Neural progenitor cell (in vitro differentiated cells): ENCODE results near the gene CNTN2. TPM values are rescaled to one million over a fixed set of nuclear protein-coding genes. Genes with fewer than 3 reads are reported as not detected.

ENCODE experiments used
- DNase-seq: peaks from one replicate; pipeline ENCODE4 v3.0.0-alpha.2; 2016; ENCODE audit warnings: low spot score
- H2AFZ ChIP-seq: fragments of 200-600 bp; sonication (generic); replicated peaks from 2 replicates; pipeline ENCODE4 v1.6.1; 2016; ENCODE audit warnings: antibody characterized with exemption
- H3F3A ChIP-seq: fragments of 200-600 bp; sonication (generic); 2 replicates; pipeline ENCODE4 v1.6.1; 2016; ENCODE audit warnings: antibody characterized with exemption, low read depth
- H3K27ac ChIP-seq: fragments of 200-600 bp; sonication (generic); 2 replicates; pipeline ENCODE4 v1.5.1; 2016; ENCODE audit warnings: mild to moderate bottlenecking
- H3K27me3 ChIP-seq: fragments of 200-600 bp; sonication (generic); 2 replicates; pipeline ENCODE4 v1.6.1; 2016; ENCODE audit warnings: mild to moderate bottlenecking, moderate library complexity
- H3K36me3 ChIP-seq: fragments of 200-600 bp; sonication (generic); 2 replicates; pipeline ENCODE4 v1.5.1; 2016
- H3K4me1 ChIP-seq: fragments of 200-600 bp; sonication (generic); 2 replicates; pipeline ENCODE4 v1.6.1; 2016; ENCODE audit warnings: mixed run types
- H3K4me2 ChIP-seq: fragments of 200-600 bp; sonication (generic); 2 replicates; pipeline ENCODE4 v1.6.1; 2016
- H3K4me3 ChIP-seq: fragments of 200-600 bp; sonication (generic); 2 replicates; pipeline ENCODE4 v1.5.1; 2016
- H3K79me2 ChIP-seq: fragments of 200-600 bp; sonication (generic); 2 replicates; pipeline ENCODE4 v1.6.1; 2016; ENCODE audit warnings: low read depth
- H3K9ac ChIP-seq: fragments of 200-600 bp; sonication (generic); 2 replicates; pipeline ENCODE4 v1.6.1; 2016
- H3K9me3 ChIP-seq: fragments of 200-600 bp; sonication (generic); 2 replicates; pipeline ENCODE4 v1.5.1; 2016; ENCODE audit warnings: low read depth
- H4K20me1 ChIP-seq: fragments of 200-600 bp; sonication (generic); 2 replicates; pipeline ENCODE4 v1.6.1; 2016; ENCODE audit warnings: low read depth
- H3K27ac Mint-ChIP-seq: 3 replicates; pipeline ENCODE4 v1.8.0; 2021; ENCODE audit warnings: mixed read lengths
- H3K27me3 Mint-ChIP-seq: 2 replicates; pipeline ENCODE4 v1.8.0; 2022; ENCODE audit warnings: low read depth, mild to moderate bottlenecking, inconsistent platforms, moderate library complexity, mixed read lengths; ENCODE audit not compliant: insufficient read depth
- H3K36me3 Mint-ChIP-seq: 3 replicates; pipeline ENCODE4 v1.8.0; 2021; ENCODE audit warnings: mixed read lengths
- H3K4me1 Mint-ChIP-seq: 3 replicates; pipeline ENCODE4 v1.8.0; 2021; ENCODE audit warnings: mixed read lengths
- H3K4me3 Mint-ChIP-seq: 3 replicates; pipeline ENCODE4 v1.8.0; 2021; ENCODE audit warnings: mild to moderate bottlenecking, moderate library complexity, mixed read lengths
- H3K9me3 Mint-ChIP-seq: 3 replicates; pipeline ENCODE4 v1.8.0; 2020; ENCODE audit warnings: mixed read lengths
- EZH2 ChIP-seq: fragments of 200-600 bp; sonication (generic); IDR thresholded peaks from 2 replicates; pipeline ENCODE4 v1.6.1; 2017; ENCODE audit warnings: antibody characterized with exemption, mild to moderate bottlenecking, moderate library complexity
- EZH2phosphoT487 ChIP-seq: fragments of 200-600 bp; sonication (generic); IDR thresholded peaks from 2 replicates; pipeline ENCODE4 v1.6.1; 2017; ENCODE audit warnings: antibody characterized with exemption
- total RNA-seq: library from RNA; depleted of rRNA; stranded (reverse); fragments of >200 nt; gene quantifications from 2 replicates; pipeline ENCODE4 v1.2.3, GENCODE V29; 2015; ENCODE audit warnings: low replicate concordance
- TF ChIP-seq, protein P1 (sequence below): fragments of 200-600 bp; sonication (generic); IDR thresholded peaks from 2 replicates; pipeline ENCODE4 v1.5.1; 2017; ENCODE audit warnings: antibody characterized with exemption, mild to moderate bottlenecking

The CNTN2 gene
- total RNA-seq, 1 donor from 2014 or later, result 8.4 TPM

DNA sequence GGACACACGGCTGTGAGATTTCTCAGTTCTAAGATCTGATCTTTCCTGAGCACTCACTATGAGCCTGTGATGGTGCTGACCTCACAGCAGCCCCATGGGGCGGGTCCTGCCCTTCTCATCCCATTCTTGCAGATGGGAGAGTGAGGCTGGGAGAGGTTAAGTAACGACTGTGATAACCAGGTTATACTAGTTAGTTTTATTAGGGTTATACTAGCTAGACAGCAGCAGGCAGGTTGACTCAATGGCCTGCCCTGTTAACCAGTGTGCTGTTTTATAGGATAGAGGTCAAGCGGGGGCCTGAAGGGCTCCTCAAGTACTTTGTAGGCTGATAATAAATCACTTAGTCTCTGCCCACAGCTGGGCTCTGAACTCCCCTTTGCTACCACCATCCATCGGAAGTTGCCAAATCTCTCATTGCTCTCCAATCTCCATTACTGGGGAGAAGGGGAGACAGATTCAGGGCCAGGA lies 4.8 kb downstream of the CNTN2 start:
- Mint-ChIP-seq H3K27ac (no peak overlapping the region), H3K27me3 (peaks cover 30% of the 10 kb centered on the region), H3K4me1 (peaks cover 31% of the 10 kb centered on the region), H3K9me3 (no peaks in the 10 kb centered on the region), H3K4me3 (no peak overlapping the region), H3K36me3 (no peaks in the 10 kb centered on the region)
- Histone ChIP-seq H2AFZ (no peak overlapping the region), H3K4me2 (no peak overlapping the region), H3K79me2 (peaks cover 6% of the 10 kb centered on the region), H3K4me3 (no peak overlapping the region), H3F3A (peaks cover 3% of the 10 kb centered on the region), H3K4me1 (peaks cover 46% of the 10 kb centered on the region), H3K27me3 (peaks cover 11% of the 10 kb centered on the region), H4K20me1 (peaks cover 10% of the 10 kb centered on the region), H3K36me3 (no peaks in the 10 kb centered on the region), H3K27ac (no peak overlapping the region), H3K9me3 (no peaks in the 10 kb centered on the region), H3K9ac (no peak overlapping the region)
- no peak for DNase-seq
- TF ChIP-seq EZH2, result no peak
- TF ChIP-seq EZH2phosphoT487, result no peak
- TF ChIP-seq, protein P1, sequence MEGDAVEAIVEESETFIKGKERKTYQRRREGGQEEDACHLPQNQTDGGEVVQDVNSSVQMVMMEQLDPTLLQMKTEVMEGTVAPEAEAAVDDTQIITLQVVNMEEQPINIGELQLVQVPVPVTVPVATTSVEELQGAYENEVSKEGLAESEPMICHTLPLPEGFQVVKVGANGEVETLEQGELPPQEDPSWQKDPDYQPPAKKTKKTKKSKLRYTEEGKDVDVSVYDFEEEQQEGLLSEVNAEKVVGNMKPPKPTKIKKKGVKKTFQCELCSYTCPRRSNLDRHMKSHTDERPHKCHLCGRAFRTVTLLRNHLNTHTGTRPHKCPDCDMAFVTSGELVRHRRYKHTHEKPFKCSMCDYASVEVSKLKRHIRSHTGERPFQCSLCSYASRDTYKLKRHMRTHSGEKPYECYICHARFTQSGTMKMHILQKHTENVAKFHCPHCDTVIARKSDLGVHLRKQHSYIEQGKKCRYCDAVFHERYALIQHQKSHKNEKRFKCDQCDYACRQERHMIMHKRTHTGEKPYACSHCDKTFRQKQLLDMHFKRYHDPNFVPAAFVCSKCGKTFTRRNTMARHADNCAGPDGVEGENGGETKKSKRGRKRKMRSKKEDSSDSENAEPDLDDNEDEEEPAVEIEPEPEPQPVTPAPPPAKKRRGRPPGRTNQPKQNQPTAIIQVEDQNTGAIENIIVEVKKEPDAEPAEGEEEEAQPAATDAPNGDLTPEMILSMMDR, result no peak

DNA sequence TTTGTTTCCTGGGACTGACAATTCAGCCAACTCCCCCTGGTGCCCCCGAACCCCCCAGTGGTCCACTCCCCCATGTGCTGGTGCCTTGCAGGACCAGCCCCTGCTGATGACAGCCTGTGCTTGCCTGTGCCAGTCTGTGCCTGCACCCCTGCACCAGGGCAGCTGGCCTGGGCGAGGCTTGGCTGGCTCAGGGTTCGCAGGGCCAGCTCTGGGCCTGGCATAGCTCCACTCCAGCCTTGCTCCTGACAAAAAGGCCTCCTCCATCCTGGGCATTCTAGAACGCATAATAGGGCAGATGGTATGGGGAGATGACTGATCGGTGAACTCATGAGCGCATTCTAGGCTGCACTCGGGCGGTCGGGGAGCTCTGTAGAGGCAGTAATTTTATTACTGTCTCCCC lies 5.4 kb downstream of the CNTN2 start:
- TF ChIP-seq EZH2 (no peak), EZH2phosphoT487 (no peak)
- TF ChIP-seq, protein P1, result no peak
- peaks cover 10% of the 10 kb centered on the region for H4K20me1 ChIP-seq
- Mint-ChIP-seq H3K36me3 (no peaks in the 10 kb centered on the region), H3K4me3 (no peak overlapping the region), H3K27ac (no peak overlapping the region), H3K27me3 (peaks cover 30% of the 10 kb centered on the region), H3K9me3 (no peaks in the 10 kb centered on the region), H3K4me1 (peaks cover 35% of the 10 kb centered on the region)
- H3K9ac ChIP-seq, result no peak overlapping the region
- H3K4me3 ChIP-seq, result no peak overlapping the region
- peaks cover 4% of the 10 kb centered on the region for H3K79me2 ChIP-seq
- H3K36me3 ChIP-seq, result no peaks in the 10 kb centered on the region
- DNase-seq, result no peak
- H3K4me1 ChIP-seq, result peaks cover 45% of the 10 kb centered on the region
- H3K9me3 ChIP-seq, result no peaks in the 10 kb centered on the region
- no peak overlapping the region for H2AFZ ChIP-seq
- H3F3A ChIP-seq, result peaks cover 3% of the 10 kb centered on the region
- H3K4me2 ChIP-seq, result no peak overlapping the region
- H3K27ac ChIP-seq, result no peak overlapping the region
- peaks cover 8% of the 10 kb centered on the region for H3K27me3 ChIP-seq

DNA sequence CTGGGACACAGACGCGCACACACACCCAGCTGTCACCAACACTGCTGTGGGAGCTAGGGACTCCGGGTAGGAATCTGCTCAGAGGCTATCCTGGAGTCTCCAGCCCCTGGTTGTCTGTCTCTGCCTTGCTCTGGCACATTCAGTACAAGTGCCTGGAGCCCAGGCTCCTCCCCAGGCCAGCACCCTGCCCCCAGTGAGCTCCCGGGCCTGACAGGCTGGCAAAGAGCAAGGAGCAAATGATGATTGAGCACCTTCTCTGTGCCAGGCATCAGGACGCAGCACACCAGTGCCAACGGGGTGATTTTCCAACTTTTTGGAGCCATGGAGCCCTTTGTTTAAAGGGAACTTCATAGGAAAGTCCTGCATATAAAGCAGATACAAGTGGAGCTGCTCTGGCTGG lies 6.5 kb downstream of the CNTN2 start:
- Histone ChIP-seq H3K4me1 (peaks cover 42% of the 10 kb centered on the region), H3K36me3 (no peaks in the 10 kb centered on the region), H3K27me3 (peaks cover 4% of the 10 kb centered on the region), H3K4me3 (no peak overlapping the region), H3K27ac (no peak overlapping the region), H4K20me1 (peaks cover 6% of the 10 kb centered on the region), H3F3A (peaks cover 3% of the 10 kb centered on the region), H3K4me2 (no peak overlapping the region), H3K9me3 (no peaks in the 10 kb centered on the region), H3K79me2 (no peaks in the 10 kb centered on the region), H3K9ac (no peak overlapping the region), H2AFZ (no peak overlapping the region)
- TF ChIP-seq EZH2phosphoT487, result no peak
- TF ChIP-seq, protein P1, result no peak
- Mint-ChIP-seq H3K36me3 (no peaks in the 10 kb centered on the region), H3K9me3 (no peaks in the 10 kb centered on the region), H3K4me3 (no peak overlapping the region), H3K27ac (no peak overlapping the region), H3K4me1 (peaks cover 37% of the 10 kb centered on the region), H3K27me3 (peaks cover 23% of the 10 kb centered on the region)
- no peak for DNase-seq
